GM23248 (cell line): Measurements from ENCODE around the gene ZC3H4. TPM values are rescaled to one million over a fixed set of nuclear protein-coding genes. Genes with fewer than 3 reads are reported as not detected.

Experiments used
- DNase-seq: peaks from one replicate; pipeline ENCODE4 v3.0.0-alpha.2; 2015
- H2AFZ ChIP-seq: fragments of 200-600 bp; sonication (generic); 2 replicates; pipeline ENCODE4 v1.6.1; 2016; ENCODE audit warnings: antibody characterized with exemption
- H3F3A ChIP-seq: fragments of 200-600 bp; sonication (generic); 2 replicates; pipeline ENCODE4 v1.6.1; 2016; ENCODE audit warnings: mild to moderate bottlenecking, antibody characterized with exemption, mixed run types; ENCODE audit not compliant: insufficient read depth
- H3K27ac ChIP-seq: fragments of 200-600 bp; sonication (generic); 2 replicates; pipeline ENCODE4 v1.5.1; 2016; ENCODE audit warnings: mild to moderate bottlenecking
- H3K27me3 ChIP-seq: fragments of 200-600 bp; sonication (generic); replicated peaks from 2 replicates; pipeline ENCODE4 v1.6.1; 2016; ENCODE audit warnings: mild to moderate bottlenecking; ENCODE audit not compliant: insufficient read depth
- H3K36me3 ChIP-seq: fragments of 200-600 bp; sonication (generic); 2 replicates; pipeline ENCODE4 v1.6.1; 2016; ENCODE audit warnings: low read depth, mild to moderate bottlenecking
- H3K4me1 ChIP-seq: fragments of 200-600 bp; sonication (generic); 2 replicates; pipeline ENCODE4 v1.6.1; 2016; ENCODE audit warnings: mild to moderate bottlenecking; ENCODE audit not compliant: insufficient read depth
- H3K4me2 ChIP-seq: fragments of 200-600 bp; sonication (generic); one replicate; pipeline ENCODE4 v1.6.1; 2016; ENCODE audit warnings: mild to moderate bottlenecking; ENCODE audit not compliant: unreplicated experiment
- H3K4me3 ChIP-seq: fragments of 200-600 bp; sonication (generic); 2 replicates; pipeline ENCODE4 v1.5.1; 2016; ENCODE audit warnings: mild to moderate bottlenecking
- H3K79me2 ChIP-seq: fragments of 200-600 bp; sonication (generic); 2 replicates; pipeline ENCODE4 v1.6.1; 2016; ENCODE audit warnings: mild to moderate bottlenecking; ENCODE audit not compliant: insufficient read depth
- H3K9ac ChIP-seq: fragments of 200-600 bp; sonication (generic); 2 replicates; pipeline ENCODE4 v1.6.1; 2016; ENCODE audit warnings: mild to moderate bottlenecking
- H3K9me2 ChIP-seq: fragments of 200-600 bp; sonication (generic); 2 replicates; pipeline ENCODE4 v1.6.1; 2016; ENCODE audit warnings: mixed run types, mild to moderate bottlenecking, moderate library complexity; ENCODE audit not compliant: insufficient read depth
- H3K9me3 ChIP-seq: fragments of 200-600 bp; sonication (generic); one replicate; pipeline ENCODE4 v1.6.1; 2017; ENCODE audit warnings: low read depth
- H4K20me1 ChIP-seq: fragments of 200-600 bp; sonication (generic); 2 replicates; pipeline ENCODE4 v1.6.0; 2016; ENCODE audit not compliant: insufficient read depth
- EZH2 ChIP-seq: fragments of 200-600 bp; sonication (generic); IDR thresholded peaks from 2 replicates; pipeline ENCODE4 v1.6.1; 2018; ENCODE audit warnings: antibody characterized with exemption, mild to moderate bottlenecking; ENCODE audit not compliant: insufficient read depth, poor library complexity, severe bottlenecking
- EZH2phosphoT487 ChIP-seq: fragments of 200-600 bp; sonication (generic); IDR thresholded peaks from 2 replicates; pipeline ENCODE4 v1.6.1; 2018; ENCODE audit warnings: antibody characterized with exemption, moderate library complexity, mild to moderate bottlenecking, low read depth; ENCODE audit not compliant: insufficient read depth
- WGBS, 2 experiments: methylation state at CpG; one replicate each; pipeline ENCODE4 v1.1.6; 2015 to 2017; ENCODE audit warnings: low lambda C conversion rate in 2 of 2, low coverage in 1 of 2; ENCODE audit errors: missing lambda C conversion rate in 2 of 2; 5-methylcytosine and 5-hydroxymethylcytosine counted together
- in situ Hi-C: fragments of 300-500 bp; cut with MboI; formaldehyde crosslinking; loops from 2 replicates; pipeline ENCODE4 v1.15.0; 2020
- polyA plus RNA-seq: library from polyadenylated mRNA; unstranded; fragments of >200 nt; fragmentation: Nextera tagmentation; extraction: Ambion mirVana; gene quantifications from 2 replicates; pipeline ENCODE4 v1.2.1, GENCODE V29; 2016
- total RNA-seq: library from RNA; depleted of rRNA; stranded (reverse); fragments of >200 nt; shearing (Covaris generic); gene quantifications from 2 replicates; pipeline ENCODE4 v1.2.3, GENCODE V29; 2014

ZC3H4 gene
- total and polyA plus RNA-seq, 2 experiments from 2014 or later: 6.0 to 9.9 TPM

- peaks cover 36% of the 10 kb centered on the region for H3K36me3 ChIP-seq
- H3K27ac ChIP-seq: peak overlapping the region; percentile 63
- H3F3A ChIP-seq: peaks cover 38% of the 10 kb centered on the region
- no peak overlapping the region; the same call in 1 of the 2 replicates for H3K9ac ChIP-seq
- H3K4me3 ChIP-seq: no peak overlapping the region
- peaks cover 45% of the 10 kb centered on the region for H3K79me2 ChIP-seq
- 53 to 58% methylated on average over 10 of the region's 10 CpGs for WGBS, 2 experiments
- TF ChIP-seq EZH2phosphoT487 (no peak), EZH2 (no peak)
- in situ Hi-C loops: no loop called here
- peak overlapping the region; percentile 39 for H3K4me2 ChIP-seq
- no peaks in the 10 kb centered on the region for H4K20me1 ChIP-seq
- H3K4me1 ChIP-seq: peaks cover 42% of the 10 kb centered on the region
- peak; percentile 68 for DNase-seq
- H3K9me2 ChIP-seq: no peaks in the 10 kb centered on the region
- no peaks in the 10 kb centered on the region for H3K9me3 ChIP-seq
- no peak overlapping the region for H2AFZ ChIP-seq
- no peaks in the 10 kb centered on the region for H3K27me3 ChIP-seq
Observed at GRCh38 chr19:47157431-47158321, 44.1 kb upstream of the ZC3H4 start.

- in situ Hi-C loops: no loop called here
- H3K79me2 ChIP-seq: peaks cover 45% of the 10 kb centered on the region
- WGBS, 2 experiments: 79 to 82% methylated on average over 7 of the region's 7 CpGs
- peaks cover 38% of the 10 kb centered on the region for H3F3A ChIP-seq
- no peak overlapping the region for H3K9ac ChIP-seq
- no peak for DNase-seq
- peaks cover 37% of the 10 kb centered on the region for H3K4me1 ChIP-seq
- H3K36me3 ChIP-seq: peaks cover 43% of the 10 kb centered on the region
- H2AFZ ChIP-seq: no peak overlapping the region
- H3K9me3 ChIP-seq: no peaks in the 10 kb centered on the region
- H3K27me3 ChIP-seq: no peaks in the 10 kb centered on the region
- TF ChIP-seq EZH2 (no peak), EZH2phosphoT487 (no peak)
- no peaks in the 10 kb centered on the region for H4K20me1 ChIP-seq
- H3K4me3 ChIP-seq: no peak overlapping the region
- H3K27ac ChIP-seq: peak overlapping the region; percentile 63
- H3K4me2 ChIP-seq: peak overlapping the region; percentile 39
- no peaks in the 10 kb centered on the region for H3K9me2 ChIP-seq
Observed at GRCh38 chr19:47156861-47157430, 43.4 kb upstream of the ZC3H4 start.

GRCh38 chr19:47155148-47155547 lies 41.6 kb upstream of the ZC3H4 start:
- TF ChIP-seq EZH2phosphoT487: no peak
- no peak for TF ChIP-seq EZH2
- Histone ChIP-seq H2AFZ (no peak overlapping the region), H4K20me1 (no peaks in the 10 kb centered on the region), H3K4me2 (no peak overlapping the region), H3F3A (peaks cover 38% of the 10 kb centered on the region), H3K9ac (no peak overlapping the region), H3K36me3 (peaks cover 53% of the 10 kb centered on the region), H3K27ac (no peak overlapping the region), H3K79me2 (peaks cover 53% of the 10 kb centered on the region), H3K9me2 (no peaks in the 10 kb centered on the region), H3K4me3 (no peak overlapping the region), H3K9me3 (no peaks in the 10 kb centered on the region), H3K4me1 (peaks cover 31% of the 10 kb centered on the region), H3K27me3 (no peaks in the 10 kb centered on the region)
- 49 to 55% methylated on average over 7 of the region's 7 CpGs for WGBS, 2 experiments
- in situ Hi-C loops: no loop called here
- DNase-seq: peak; percentile 12

- Histone ChIP-seq H3K9me3 (no peaks in the 10 kb centered on the region), H3K79me2 (peaks cover 66% of the 10 kb centered on the region), H3K4me1 (peaks cover 16% of the 10 kb centered on the region), H3K27me3 (no peaks in the 10 kb centered on the region), H3F3A (peaks cover 21% of the 10 kb centered on the region), H3K36me3 (peaks cover 60% of the 10 kb centered on the region), H2AFZ (no peak overlapping the region), H3K4me2 (no peak overlapping the region), H3K4me3 (no peak overlapping the region), H3K9ac (no peak overlapping the region), H3K27ac (no peak overlapping the region), H4K20me1 (no peaks in the 10 kb centered on the region), H3K9me2 (no peaks in the 10 kb centered on the region)
- TF ChIP-seq EZH2phosphoT487: no peak
- no peak for TF ChIP-seq EZH2
- DNase-seq: no peak
- in situ Hi-C loops: no loop called here
- 94 to 97% methylated on average over 2 of the region's 2 CpGs for WGBS, 2 experiments
Observed at GRCh38 chr19:47153266-47153665, 39.7 kb upstream of the ZC3H4 start.
